GM19043 (cell line): ENCODE measurements around the gene C1QTNF1.
"Not testable (repeated sequence)": the region's sequence is repeated elsewhere in the genome, so short reads cannot be mapped to it uniquely, and the experiment has no call there.

Experiments used
- ATAC-seq: cut with Tn5 transposase; IDR thresholded peaks from one replicate; pipeline ENCODE4 v1.9.1; 2021; ENCODE audit warnings: low read depth; ENCODE audit not compliant: unreplicated experiment

C1QTNF1 gene

GRCh38 chr17:79005063-79005861 is 18.7 kb upstream of the C1QTNF1 start:
- no peak for ATAC-seq

GRCh38 chr17:79006046-79006445 is 17.9 kb upstream of the C1QTNF1 start:
- ATAC-seq: no peak

GRCh38 chr17:79006794-79007503 is 17.0 kb upstream of the C1QTNF1 start:
- no peak for ATAC-seq

- ATAC-seq: no peak
Measured at GRCh38 chr17:79007504-79008381, 16.2 kb upstream of the C1QTNF1 start.

- no peak for ATAC-seq
Measured at GRCh38 chr17:79008666-79009387, 15.1 kb upstream of the C1QTNF1 start.

- peak; percentile 82 for ATAC-seq
Measured at GRCh38 chr17:79009397-79010303, 14.3 kb upstream of the C1QTNF1 start, which contains the start of gene CANT1. Gene CANT1, minus strand, starts transcription at chr17:79009764. Its CDS starts 12,142 bp downstream, at chr17:78997622.

- ATAC-seq: no peak
Measured at GRCh38 chr17:79010304-79010646, 13.7 kb upstream of the C1QTNF1 start.

- ATAC-seq: no peak
Measured at GRCh38 chr17:79011451-79012147, 12.4 kb upstream of the C1QTNF1 start.

- no peak for ATAC-seq
Measured at GRCh38 chr17:79012563-79013134, 11.3 kb upstream of the C1QTNF1 start.

- no peak for ATAC-seq
Measured at GRCh38 chr17:79014158-79014758, 9.7 kb upstream of the C1QTNF1 start.

- no peak for ATAC-seq
Measured at GRCh38 chr17:79017546-79018369, 6.2 kb upstream of the C1QTNF1 start.

GRCh38 chr17:79018370-79018695 is 5.6 kb upstream of the C1QTNF1 start:
- no peak for ATAC-seq

- no peak for ATAC-seq
Measured at GRCh38 chr17:79019261-79019631, 4.7 kb upstream of the C1QTNF1 start.

GRCh38 chr17:79019632-79020584 is 4.1 kb upstream of the C1QTNF1 start:
- ATAC-seq: no peak

GRCh38 chr17:79020631-79021301 is 3.2 kb upstream of the C1QTNF1 start:
- no peak for ATAC-seq

- ATAC-seq: not testable (repeated sequence)
Measured at GRCh38 chr17:79021929-79022328, 2.0 kb upstream of the C1QTNF1 start.
